A549 (cell line): ENCODE measurements around the gene USP22. TPM values are rescaled to one million over a fixed set of nuclear protein-coding genes. Genes with fewer than 3 reads are reported as not detected.

Source experiments
- ATAC-seq, 2 experiments: fragments of 200-7000 bp in 1 of 2; fragments of >200 bp in 1 of 2; cut with Nextera tagmentation in 1 of 2; cut with Tn5 transposase in 1 of 2; 3 replicates each; pipeline versions ENCODE4 v1.8.0 to v1.9.1; 2018 to 2020; ENCODE audit warnings: mild to moderate bottlenecking in 1 of 2, moderate library complexity in 1 of 2
- CTCF ChIA-PET: fragments of 300-600 bp; sonication (Branson Sonifier 250); formaldehyde crosslinking; extraction: SDS; loops from one replicate; lab custom pipeline; 2021; ENCODE audit warnings: antibody characterized with exemption, inconsistent platforms; lab: Yijun Ruan, JAX
- POLR2A ChIA-PET: fragments of 350-600 bp; formaldehyde crosslinking; extraction: SDS; loops from one replicate; lab custom pipeline; 2021; ENCODE audit warnings: antibody characterized with exemption, inconsistent platforms; lab: Yijun Ruan, JAX
- DNase-seq, 2 experiments: peaks; one replicate each; pipeline versions ENCODE4 v3.0.0 to v3.0.0-alpha.2; 2011 to 2016; ENCODE audit warnings: low read depth in 1 of 2, low spot score in 1 of 2
- FAIRE-seq: peaks from 2 replicates; lab custom pipeline; 2011; peaks lifted over from hg19 to GRCh38; lab: Jason Lieb, UNC
- H3K27ac ChIP-seq, 2 experiments: fragments of >200 bp; sonication (Bioruptor Twin); formaldehyde crosslinking; 3 replicates each; pipeline ENCODE4 v1.5.1; 2016 to 2017
- H3K4me1 ChIP-seq: fragments of >200 bp; sonication (Bioruptor Twin); formaldehyde crosslinking; 3 replicates; pipeline ENCODE4 v1.6.1; 2016
- H3K4me2 ChIP-seq: fragments of >200 bp; sonication (Bioruptor Twin); formaldehyde crosslinking; 3 replicates; pipeline ENCODE4 v1.6.1; 2016
- H3K4me3 ChIP-seq: fragments of >200 bp; sonication (Bioruptor Twin); formaldehyde crosslinking; 3 replicates; pipeline ENCODE4 v1.5.1; 2016
- H3K9me3 ChIP-seq: fragments of >200 bp; sonication (Bioruptor Twin); formaldehyde crosslinking; 3 replicates; pipeline ENCODE4 v1.6.1; 2016
- CBX8 ChIP-seq: fragments of 200-600 bp; sonication (generic); IDR thresholded peaks from 2 replicates; pipeline ENCODE4 v1.6.1; 2016
- CHD2 ChIP-seq: fragments of 150-350 bp; IDR thresholded peaks from 2 replicates; pipeline ENCODE4 v1.6.1; 2014; ENCODE audit warnings: low read length; ENCODE audit not compliant: partially characterized antibody
- CHD4 ChIP-seq: fragments of 200-600 bp; sonication (generic); IDR thresholded peaks from 2 replicates; pipeline ENCODE4 v1.6.1; 2016; ENCODE audit warnings: antibody characterized with exemption, mild to moderate bottlenecking, borderline replicate concordance
- HEYL ChIP-seq: fragments of 250-450 bp; sonication (Bioruptor Pico); IDR thresholded peaks from 2 replicates; pipeline ENCODE4 v1.8.0; 2021; ENCODE audit warnings: mild to moderate bottlenecking, moderate library complexity
- HOXA7 ChIP-seq: fragments of 250-450 bp; sonication (Bioruptor Pico); IDR thresholded peaks from 2 replicates; pipeline ENCODE4 v1.5.0; 2020; ENCODE audit warnings: mild to moderate bottlenecking, moderate library complexity
- HOXB13 ChIP-seq: fragments of 250-450 bp; sonication (Bioruptor Pico); IDR thresholded peaks from 2 replicates; pipeline ENCODE4 v1.5.0; 2020; ENCODE audit warnings: low read depth, mild to moderate bottlenecking, moderate library complexity
- HOXB5 ChIP-seq: fragments of 250-450 bp; sonication (Bioruptor Pico); IDR thresholded peaks from 2 replicates; pipeline ENCODE4 v1.5.0; 2020; ENCODE audit warnings: mild to moderate bottlenecking, moderate library complexity
- JUN ChIP-seq, 2 experiments: fragments of >200 bp; sonication (Bioruptor Twin); formaldehyde crosslinking; IDR thresholded peaks; 2 replicates in 1 of 2; 3 replicates in 1 of 2; pipeline ENCODE4 v1.6.1; 2016 to 2017
- KDM1A ChIP-seq: fragments of 200-600 bp; sonication (generic); IDR thresholded peaks from 2 replicates; pipeline ENCODE4 v1.6.1; 2016; ENCODE audit warnings: low read depth, mild to moderate bottlenecking
- KDM5A ChIP-seq: fragments of 200-600 bp; sonication (generic); IDR thresholded peaks from 2 replicates; pipeline ENCODE4 v1.6.1; 2016; ENCODE audit warnings: antibody characterized with exemption, mild to moderate bottlenecking
- MAZ ChIP-seq: fragments of 150-350 bp; IDR thresholded peaks from 2 replicates; pipeline ENCODE4 v1.6.1; 2014; ENCODE audit warnings: antibody characterized with exemption, low read depth, low read length, borderline replicate concordance
- MYC ChIP-seq: IDR thresholded peaks from 2 replicates; pipeline ENCODE4 v1.6.1; 2012; ENCODE audit warnings: mild to moderate bottlenecking, inconsistent platforms, low read length, improper control_type of control experiment, borderline replicate concordance
- POLR2AphosphoS2 ChIP-seq: conservative IDR thresholded peaks from 2 replicates; pipeline ENCODE4 v1.6.1; 2012; ENCODE audit warnings: low read length, improper control_type of control experiment, inconsistent platforms
- RAD21 ChIP-seq, 2 experiments: fragments of >200 bp in 1 of 2; sonication (Bioruptor Twin) in 1 of 2; formaldehyde crosslinking in 1 of 2; IDR thresholded peaks in 1 of 2; conservative IDR thresholded peaks in 1 of 2; 2 replicates in 1 of 2; 3 replicates in 1 of 2; pipeline ENCODE4 v1.6.1; 2012 to 2018; ENCODE audit warnings: inconsistent platforms in 1 of 2
- RARB ChIP-seq: fragments of 250-450 bp; sonication (Bioruptor Pico); IDR thresholded peaks from 2 replicates; pipeline ENCODE4 v1.8.0; 2021; ENCODE audit warnings: mild to moderate bottlenecking, moderate library complexity
- RNF2 ChIP-seq: fragments of 200-600 bp; sonication (generic); IDR thresholded peaks from 2 replicates; pipeline ENCODE4 v1.6.1; 2016; ENCODE audit warnings: low read depth, mild to moderate bottlenecking, antibody characterized with exemption, moderate library complexity, borderline replicate concordance
- SMC3 ChIP-seq: fragments of >200 bp; sonication (Bioruptor Twin); formaldehyde crosslinking; IDR thresholded peaks from 3 replicates; pipeline ENCODE4 v1.6.1; 2018; ENCODE audit warnings: inconsistent platforms
- SREBF2 ChIP-seq: fragments of 450-650 bp; IDR thresholded peaks from 2 replicates; pipeline ENCODE4 v1.6.1; 2014; ENCODE audit warnings: mild to moderate bottlenecking, moderate library complexity
- TFCP2L1 ChIP-seq: fragments of 250-450 bp; sonication (Bioruptor Pico); IDR thresholded peaks from 2 replicates; pipeline ENCODE4 v1.5.0; 2021; ENCODE audit warnings: mild to moderate bottlenecking
- ZFP36 ChIP-seq: fragments of 450-650 bp; IDR thresholded peaks from 2 replicates; pipeline ENCODE4 v1.6.1; 2014; ENCODE audit warnings: borderline replicate concordance; ENCODE audit not compliant: partially characterized antibody
- WGBS: methylation state at CpG from one replicate; pipeline ENCODE4 v1.1.6; 2017; ENCODE audit errors: missing lambda C conversion rate; 5-methylcytosine and 5-hydroxymethylcytosine counted together
- polyA plus RNA-seq, 4 experiments: library from polyadenylated mRNA; depleted of rRNA in 3 of 4; stranded (reverse); fragments of >200 nt; fragmentation: RNase III in 1 of 4; extraction: RNeasy Plus Mini Kit Qiagen cat#74134 plus additional on column Dnase treatment in 1 of 4; gene quantifications; 2 replicates in 3 of 4; 3 replicates in 1 of 4; pipeline ENCODE4 v1.2.3, GENCODE V29; 2011 to 2017
- TF ChIP-seq, protein P1 (sequence below): fragments of 450-650 bp; IDR thresholded peaks from 2 replicates; pipeline ENCODE4 v1.6.1; 2014; ENCODE audit warnings: antibody characterized with exemption
- TF ChIP-seq, protein P2 (sequence below): fragments of >200 bp; sonication (Bioruptor Twin); formaldehyde crosslinking; IDR thresholded peaks from 3 replicates; pipeline ENCODE4 v1.5.1; 2016
- TF ChIP-seq, protein P3 (sequence below): fragments of 150-350 bp; IDR thresholded peaks from 2 replicates; pipeline ENCODE4 v1.6.1; 2014; ENCODE audit warnings: low read depth, mild to moderate bottlenecking, low read length
- TF ChIP-seq, protein P4 (sequence below): fragments of >200 bp; sonication (Bioruptor Twin); formaldehyde crosslinking; IDR thresholded peaks from 2 replicates; pipeline ENCODE4 v1.6.1; 2016
- TF ChIP-seq, protein P5 (sequence below): fragments of 250-450 bp; sonication (Bioruptor Pico); IDR thresholded peaks from 2 replicates; pipeline ENCODE4 v1.5.0; 2020; ENCODE audit warnings: low read depth, mild to moderate bottlenecking, moderate library complexity
- TF ChIP-seq, protein P6 (sequence below): fragments of 200-600 bp; sonication (generic); IDR thresholded peaks from 2 replicates; pipeline ENCODE4 v1.6.1; 2016; ENCODE audit warnings: antibody characterized with exemption, mild to moderate bottlenecking, moderate library complexity

USP22 gene
- polyA plus RNA-seq, 2 of the 4 experiments (the other 2 are of a cell fraction), result 130 to 293 TPM

DNA sequence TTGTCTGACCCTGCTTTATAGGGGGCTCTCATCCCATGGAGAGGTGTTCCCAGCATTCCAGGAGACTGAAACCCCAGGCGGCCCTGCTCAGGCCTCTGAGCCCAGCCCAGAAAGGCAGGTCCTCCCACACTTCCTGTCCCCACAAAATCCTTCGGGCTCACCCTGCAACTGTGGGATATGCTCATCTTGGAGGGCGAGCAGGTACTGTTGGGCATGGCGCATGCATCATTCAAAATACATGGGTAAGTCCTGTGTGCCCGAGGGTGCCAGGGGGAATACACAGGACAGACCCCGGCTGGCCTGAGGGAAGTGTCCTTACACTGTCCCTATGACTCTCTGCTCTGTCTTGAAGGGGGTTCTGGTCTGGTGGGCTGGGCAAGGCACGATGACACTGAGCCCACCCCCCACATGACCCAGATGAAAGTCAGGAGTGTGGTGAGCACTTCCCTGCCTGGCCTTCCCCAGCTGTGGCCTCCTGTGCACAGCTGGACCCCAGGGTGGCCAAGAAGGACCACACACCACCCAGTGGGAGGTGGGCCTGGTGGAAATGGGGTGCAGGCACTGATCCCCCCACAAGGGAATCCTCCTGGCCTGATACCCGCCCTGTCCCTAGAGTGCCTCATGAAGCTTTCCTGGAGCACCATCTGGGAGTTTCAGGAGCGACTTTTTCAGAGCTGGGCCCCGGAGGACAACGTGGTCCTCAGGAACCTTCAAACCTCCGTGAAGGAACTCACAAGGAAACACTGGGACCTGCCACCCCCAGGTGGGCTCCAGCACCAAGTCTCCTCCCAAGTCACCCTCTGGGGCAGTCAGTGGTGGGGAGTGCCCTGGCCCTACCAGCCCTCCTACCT lies 46.7 kb downstream of the USP22 start:
- ATAC-seq, result peak in 1 of 2 experiments; percentile 5; a peak in 3 of 6 replicates
- H3K4me2 ChIP-seq, result no peak overlapping the region
- peaks cover 13% of the 10 kb centered on the region; the same call in 2 of the 3 replicates for H3K4me1 ChIP-seq
- POLR2A ChIA-PET, result no interaction called here
- 66% methylated on average over 12 of the region's 12 CpGs for WGBS
- TF ChIP-seq CBX8, result no peak
- no peak for TF ChIP-seq RARB
- TF ChIP-seq CHD2, result no peak
- TF ChIP-seq MAZ, result no peak
- TF ChIP-seq, protein P1, sequence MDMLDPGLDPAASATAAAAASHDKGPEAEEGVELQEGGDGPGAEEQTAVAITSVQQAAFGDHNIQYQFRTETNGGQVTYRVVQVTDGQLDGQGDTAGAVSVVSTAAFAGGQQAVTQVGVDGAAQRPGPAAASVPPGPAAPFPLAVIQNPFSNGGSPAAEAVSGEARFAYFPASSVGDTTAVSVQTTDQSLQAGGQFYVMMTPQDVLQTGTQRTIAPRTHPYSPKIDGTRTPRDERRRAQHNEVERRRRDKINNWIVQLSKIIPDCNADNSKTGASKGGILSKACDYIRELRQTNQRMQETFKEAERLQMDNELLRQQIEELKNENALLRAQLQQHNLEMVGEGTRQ, result no peak
- TF ChIP-seq, protein P2, sequence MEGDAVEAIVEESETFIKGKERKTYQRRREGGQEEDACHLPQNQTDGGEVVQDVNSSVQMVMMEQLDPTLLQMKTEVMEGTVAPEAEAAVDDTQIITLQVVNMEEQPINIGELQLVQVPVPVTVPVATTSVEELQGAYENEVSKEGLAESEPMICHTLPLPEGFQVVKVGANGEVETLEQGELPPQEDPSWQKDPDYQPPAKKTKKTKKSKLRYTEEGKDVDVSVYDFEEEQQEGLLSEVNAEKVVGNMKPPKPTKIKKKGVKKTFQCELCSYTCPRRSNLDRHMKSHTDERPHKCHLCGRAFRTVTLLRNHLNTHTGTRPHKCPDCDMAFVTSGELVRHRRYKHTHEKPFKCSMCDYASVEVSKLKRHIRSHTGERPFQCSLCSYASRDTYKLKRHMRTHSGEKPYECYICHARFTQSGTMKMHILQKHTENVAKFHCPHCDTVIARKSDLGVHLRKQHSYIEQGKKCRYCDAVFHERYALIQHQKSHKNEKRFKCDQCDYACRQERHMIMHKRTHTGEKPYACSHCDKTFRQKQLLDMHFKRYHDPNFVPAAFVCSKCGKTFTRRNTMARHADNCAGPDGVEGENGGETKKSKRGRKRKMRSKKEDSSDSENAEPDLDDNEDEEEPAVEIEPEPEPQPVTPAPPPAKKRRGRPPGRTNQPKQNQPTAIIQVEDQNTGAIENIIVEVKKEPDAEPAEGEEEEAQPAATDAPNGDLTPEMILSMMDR, result no peak
- TF ChIP-seq, protein P3, sequence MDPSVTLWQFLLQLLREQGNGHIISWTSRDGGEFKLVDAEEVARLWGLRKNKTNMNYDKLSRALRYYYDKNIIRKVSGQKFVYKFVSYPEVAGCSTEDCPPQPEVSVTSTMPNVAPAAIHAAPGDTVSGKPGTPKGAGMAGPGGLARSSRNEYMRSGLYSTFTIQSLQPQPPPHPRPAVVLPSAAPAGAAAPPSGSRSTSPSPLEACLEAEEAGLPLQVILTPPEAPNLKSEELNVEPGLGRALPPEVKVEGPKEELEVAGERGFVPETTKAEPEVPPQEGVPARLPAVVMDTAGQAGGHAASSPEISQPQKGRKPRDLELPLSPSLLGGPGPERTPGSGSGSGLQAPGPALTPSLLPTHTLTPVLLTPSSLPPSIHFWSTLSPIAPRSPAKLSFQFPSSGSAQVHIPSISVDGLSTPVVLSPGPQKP, result no peak
- no peak for TF ChIP-seq RNF2
- TF ChIP-seq RAD21 (conservative IDR thresholded peaks at IDR 0.05 in 1 of 2, IDR thresholded peaks at IDR 0.05 in 1 of 2), result no peak
- TF ChIP-seq SREBF2, result no peak
- no peak for TF ChIP-seq HOXB13 (CRISPR knock-in tag)
- TF ChIP-seq CHD4, result no peak
- TF ChIP-seq, protein P4, sequence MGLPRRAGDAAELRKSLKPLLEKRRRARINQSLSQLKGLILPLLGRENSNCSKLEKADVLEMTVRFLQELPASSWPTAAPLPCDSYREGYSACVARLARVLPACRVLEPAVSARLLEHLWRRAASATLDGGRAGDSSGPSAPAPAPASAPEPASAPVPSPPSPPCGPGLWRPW, result no peak
- TF ChIP-seq, protein P5, sequence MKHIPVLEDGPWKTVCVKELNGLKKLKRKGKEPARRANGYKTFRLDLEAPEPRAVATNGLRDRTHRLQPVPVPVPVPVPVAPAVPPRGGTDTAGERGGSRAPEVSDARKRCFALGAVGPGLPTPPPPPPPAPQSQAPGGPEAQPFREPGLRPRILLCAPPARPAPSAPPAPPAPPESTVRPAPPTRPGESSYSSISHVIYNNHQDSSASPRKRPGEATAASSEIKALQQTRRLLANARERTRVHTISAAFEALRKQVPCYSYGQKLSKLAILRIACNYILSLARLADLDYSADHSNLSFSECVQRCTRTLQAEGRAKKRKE (CRISPR knock-in tag), result no peak
- TF ChIP-seq MYC, result no peak
- no peak for TF ChIP-seq HOXB5
- TF ChIP-seq KDM5A, result no peak
- TF ChIP-seq HEYL (CRISPR knock-in tag), result no peak
- no peak overlapping the region for H3K4me3 ChIP-seq
- H3K9me3 ChIP-seq, result no peaks in the 10 kb centered on the region
- FAIRE-seq, result no peak
- H3K27ac ChIP-seq, result no peak overlapping the region
- CTCF ChIA-PET, result interaction anchor here (1.0 to 4.0 kb wide), 2 partner anchors 52 to 88 kb away, joined by 3 to 20 read pairs; no protein-coding TSS in a partner anchor
- no peak for DNase-seq

DNA sequence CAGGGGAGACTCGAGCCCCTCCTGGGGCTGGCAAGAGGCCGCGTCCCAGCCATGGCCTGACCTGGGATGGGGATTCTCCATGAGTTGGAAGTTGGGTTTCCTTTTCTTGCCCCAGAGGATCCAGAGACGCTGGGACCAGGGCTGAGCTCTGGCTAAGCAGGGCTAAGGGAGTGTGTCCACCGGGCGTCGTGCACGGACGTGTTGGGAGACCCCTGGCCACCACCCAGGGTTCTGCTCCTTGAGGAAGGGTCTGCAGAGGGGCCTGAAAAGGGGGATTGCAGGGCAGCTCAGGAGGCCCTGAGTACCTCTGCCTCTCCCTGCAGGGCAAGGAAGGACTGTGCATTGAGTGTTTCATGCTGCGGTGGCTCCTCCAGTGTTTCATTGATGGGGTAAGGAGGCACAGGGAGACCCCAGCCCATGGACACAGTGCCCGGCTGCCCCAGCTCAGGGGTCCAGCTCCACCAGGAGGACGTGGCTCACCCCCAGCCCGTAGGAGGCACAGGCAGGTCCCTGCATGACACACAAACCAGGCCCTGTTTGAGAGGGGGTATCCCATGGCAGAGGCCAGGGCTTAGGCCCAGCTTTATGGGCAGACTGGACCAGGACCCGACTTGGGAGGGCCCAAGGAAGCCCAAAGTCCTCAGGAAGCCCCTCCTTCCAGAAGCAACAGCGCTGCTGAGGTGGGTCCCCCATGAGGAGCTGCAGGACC lies 47.5 kb downstream of the USP22 start:
- H3K9me3 ChIP-seq, result no peaks in the 10 kb centered on the region
- FAIRE-seq, result no peak
- WGBS, result 71% methylated on average over 14 of the region's 15 CpGs
- no peak overlapping the region for H3K4me3 ChIP-seq
- CTCF ChIA-PET, result interaction anchor here (1.0 to 4.0 kb wide), 4 partner anchors 9 to 194 kb away, joined by 3 to 36 read pairs (median 18); no protein-coding TSS in a partner anchor
- DNase-seq, result no peak
- ATAC-seq, result peak in 1 of 2 experiments; percentile 9; a peak in 3 of 6 replicates
- H3K27ac ChIP-seq, result no peak overlapping the region
- H3K4me2 ChIP-seq, result no peak overlapping the region
- peaks cover 11% of the 10 kb centered on the region; the same call in 2 of the 3 replicates for H3K4me1 ChIP-seq
- POLR2A ChIA-PET, result no interaction called here
- TF ChIP-seq KDM1A, result no peak
- TF ChIP-seq HOXA7 (CRISPR knock-in tag), result no peak
- TF ChIP-seq MAZ, result no peak
- no peak for TF ChIP-seq RAD21 (conservative IDR thresholded peaks at IDR 0.05 in 1 of 2, IDR thresholded peaks at IDR 0.05 in 1 of 2)
- TF ChIP-seq, protein P6, sequence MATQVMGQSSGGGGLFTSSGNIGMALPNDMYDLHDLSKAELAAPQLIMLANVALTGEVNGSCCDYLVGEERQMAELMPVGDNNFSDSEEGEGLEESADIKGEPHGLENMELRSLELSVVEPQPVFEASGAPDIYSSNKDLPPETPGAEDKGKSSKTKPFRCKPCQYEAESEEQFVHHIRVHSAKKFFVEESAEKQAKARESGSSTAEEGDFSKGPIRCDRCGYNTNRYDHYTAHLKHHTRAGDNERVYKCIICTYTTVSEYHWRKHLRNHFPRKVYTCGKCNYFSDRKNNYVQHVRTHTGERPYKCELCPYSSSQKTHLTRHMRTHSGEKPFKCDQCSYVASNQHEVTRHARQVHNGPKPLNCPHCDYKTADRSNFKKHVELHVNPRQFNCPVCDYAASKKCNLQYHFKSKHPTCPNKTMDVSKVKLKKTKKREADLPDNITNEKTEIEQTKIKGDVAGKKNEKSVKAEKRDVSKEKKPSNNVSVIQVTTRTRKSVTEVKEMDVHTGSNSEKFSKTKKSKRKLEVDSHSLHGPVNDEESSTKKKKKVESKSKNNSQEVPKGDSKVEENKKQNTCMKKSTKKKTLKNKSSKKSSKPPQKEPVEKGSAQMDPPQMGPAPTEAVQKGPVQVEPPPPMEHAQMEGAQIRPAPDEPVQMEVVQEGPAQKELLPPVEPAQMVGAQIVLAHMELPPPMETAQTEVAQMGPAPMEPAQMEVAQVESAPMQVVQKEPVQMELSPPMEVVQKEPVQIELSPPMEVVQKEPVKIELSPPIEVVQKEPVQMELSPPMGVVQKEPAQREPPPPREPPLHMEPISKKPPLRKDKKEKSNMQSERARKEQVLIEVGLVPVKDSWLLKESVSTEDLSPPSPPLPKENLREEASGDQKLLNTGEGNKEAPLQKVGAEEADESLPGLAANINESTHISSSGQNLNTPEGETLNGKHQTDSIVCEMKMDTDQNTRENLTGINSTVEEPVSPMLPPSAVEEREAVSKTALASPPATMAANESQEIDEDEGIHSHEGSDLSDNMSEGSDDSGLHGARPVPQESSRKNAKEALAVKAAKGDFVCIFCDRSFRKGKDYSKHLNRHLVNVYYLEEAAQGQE, result no peak
- TF ChIP-seq SREBF2, result no peak
- TF ChIP-seq POLR2AphosphoS2, result no peak
- no peak for TF ChIP-seq SMC3
- no peak for TF ChIP-seq ZFP36
- no peak for TF ChIP-seq JUN (IDR thresholded peaks at IDR 0.05)
- no peak for TF ChIP-seq TFCP2L1 (CRISPR knock-in tag)
